Endothelial cell of umbilical vein (primary cell): ENCODE measurements around the gene RNMT. TPM values are rescaled to one million over a fixed set of nuclear protein-coding genes. Genes with fewer than 3 reads are reported as not detected.

Experiments used
- BruUV-seq: library from RNA; stranded (reverse); fragments of 400-500 nt; replicated peaks from 2 replicates; lab custom pipeline; 2021; lab: Mats Ljungman, UMichigan
- CTCF ChIA-PET: fragments of 300-600, 350-600 bp; sonication (Branson Sonifier 250); formaldehyde crosslinking; loops from one replicate; lab custom pipeline; 2021; ENCODE audit warnings: antibody characterized with exemption, inconsistent platforms; lab: Charles Lee
- POLR2A ChIA-PET: fragments of 300-600, 350-600 bp; sonication (Branson Sonifier 250); formaldehyde crosslinking; loops from one replicate; lab custom pipeline; 2021; ENCODE audit warnings: antibody characterized with exemption, inconsistent platforms; lab: Charles Lee
- DNase-seq: peaks from one replicate; pipeline ENCODE4 v3.0.0-alpha.2; 2011; ENCODE audit warnings: low read depth, low spot score
- FAIRE-seq: peaks from 2 replicates; lab custom pipeline; 2011; peaks lifted over from hg19 to GRCh38; lab: Jason Lieb, UNC
- H2AFZ ChIP-seq: 2 replicates; pipeline ENCODE4 v1.6.0; 2012; ENCODE audit warnings: low read depth, low read length, control low read depth, inconsistent platforms
- H3K27ac ChIP-seq: 2 replicates; pipeline ENCODE4 v1.5.1; 2011; ENCODE audit warnings: low read depth, mild to moderate bottlenecking, control low read depth, low read length, moderate library complexity; ENCODE audit not compliant: insufficient read depth
- H3K27me3 ChIP-seq, 2 experiments: 2 replicates each; pipeline versions ENCODE4 v1.6.0 to v1.6.1; 2011; ENCODE audit warnings: low read length in 2 of 2, mixed read lengths in 1 of 2; ENCODE audit not compliant: control insufficient read depth in 2 of 2, insufficient read depth in 2 of 2
- H3K36me3 ChIP-seq, 2 experiments: 2 replicates in 1 of 2; 3 replicates in 1 of 2; pipeline ENCODE4 v1.5.1; 2011; ENCODE audit warnings: low read length in 2 of 2, mild to moderate bottlenecking in 1 of 2, moderate library complexity in 1 of 2; ENCODE audit not compliant: control insufficient read depth in 2 of 2, insufficient read depth in 2 of 2; ENCODE audit errors: extremely low read depth in 1 of 2
- H3K4me1 ChIP-seq: 3 replicates; pipeline ENCODE4 v1.5.1; 2011; ENCODE audit warnings: mild to moderate bottlenecking, low read length; ENCODE audit not compliant: control insufficient read depth, insufficient read depth; ENCODE audit errors: extremely low read depth
- H3K4me2 ChIP-seq: 2 replicates; pipeline ENCODE4 v1.6.1; 2011; ENCODE audit warnings: low read length, control low read depth, mixed read lengths; ENCODE audit not compliant: insufficient read depth
- H3K4me3 ChIP-seq, 3 experiments: fragments of 200-600 bp in 1 of 3; sonication (generic), shearing (Covaris generic) in 1 of 3; replicated peaks in 1 of 3; 2 replicates each; pipeline ENCODE4 v1.5.1; 2011 to 2016; ENCODE audit warnings: control low read depth in 3 of 3, low read length in 3 of 3, mild to moderate bottlenecking in 2 of 3, inconsistent platforms in 1 of 3, low read depth in 1 of 3, moderate library complexity in 1 of 3; ENCODE audit not compliant: insufficient read depth in 1 of 3
- H3K79me2 ChIP-seq: 2 replicates; pipeline ENCODE4 v1.6.0; 2012; ENCODE audit warnings: low read length, inconsistent platforms; ENCODE audit not compliant: control insufficient read depth, insufficient read depth
- H3K9ac ChIP-seq: replicated peaks from 2 replicates; pipeline ENCODE3; 2011; ENCODE audit warnings: low read length, control low read depth; ENCODE audit not compliant: insufficient read depth; ENCODE audit errors: extremely low read depth
- H3K9me1 ChIP-seq: replicated peaks from 3 replicates; pipeline ENCODE4 v1.6.0; 2011; ENCODE audit warnings: mild to moderate bottlenecking, low read length; ENCODE audit not compliant: control insufficient read depth, insufficient read depth; ENCODE audit errors: extremely low read depth
- H3K9me3 ChIP-seq: replicated peaks from 2 replicates; pipeline ENCODE4 v1.5.1; 2012; ENCODE audit warnings: low read length, inconsistent platforms; ENCODE audit not compliant: control insufficient read depth, insufficient read depth
- H4K20me1 ChIP-seq: replicated peaks from 2 replicates; pipeline ENCODE3; 2011; ENCODE audit warnings: mild to moderate bottlenecking, low read length; ENCODE audit not compliant: control insufficient read depth, insufficient read depth; ENCODE audit errors: extremely low read depth
- EZH2 ChIP-seq: IDR thresholded peaks from 2 replicates; pipeline ENCODE4 v1.6.1; 2012; ENCODE audit warnings: borderline replicate concordance, low read depth, mild to moderate bottlenecking, moderate library complexity, low read length, inconsistent platforms; ENCODE audit not compliant: severe bottlenecking
- FOS ChIP-seq: IDR thresholded peaks from 2 replicates; pipeline ENCODE4 v1.6.1; 2011; ENCODE audit warnings: mild to moderate bottlenecking, low read length, moderate library complexity, borderline replicate concordance; ENCODE audit not compliant: insufficient read depth
- GATA2 ChIP-seq: IDR thresholded peaks from 2 replicates; pipeline ENCODE4 v1.7.0; 2011; ENCODE audit warnings: low read depth, mild to moderate bottlenecking, moderate library complexity, mixed read lengths, low read length; ENCODE audit not compliant: insufficient read length, insufficient read depth
- JUN ChIP-seq: IDR thresholded peaks from 2 replicates; pipeline ENCODE4 v1.6.1; 2011; ENCODE audit warnings: borderline replicate concordance, low read depth; ENCODE audit not compliant: insufficient read length, insufficient read depth
- MYC ChIP-seq: IDR thresholded peaks from one replicate; pipeline ENCODE4 v1.6.1; 2011; ENCODE audit warnings: mild to moderate bottlenecking, low read depth, low read length
- POLR2A ChIP-seq: IDR thresholded peaks from 2 replicates; pipeline ENCODE4 v1.6.1; 2012; ENCODE audit warnings: low read depth, mild to moderate bottlenecking, control low read depth, low read length
- POLR2AphosphoS5 ChIP-seq: IDR thresholded peaks from 2 replicates; pipeline ENCODE4 v1.6.1; 2012; ENCODE audit warnings: low read depth, mild to moderate bottlenecking, control low read depth, low read length, moderate library complexity; ENCODE audit not compliant: insufficient read depth
- dilution Hi-C: fragments of 300-500 bp; cut with MboI; formaldehyde crosslinking; loops from one replicate; pipeline ENCODE4 v1.15.0; 2019; ENCODE audit warnings: low sequenced_read_pairs; ENCODE audit not compliant: extremely low pct_ligation_motif_present
- intact Hi-C: fragments of 100-400 bp; cut with micrococcal nuclease; formaldehyde crosslinking; loops from one replicate; pipeline ENCODE4 v1.10.0; 2022
- polyA plus RNA-seq, 4 experiments: library from polyadenylated mRNA; depleted of rRNA in 3 of 4; stranded (reverse) in 3 of 4; unstranded in 1 of 4; fragments of >200 nt; gene quantifications; 2 replicates each; pipeline versions ENCODE4 v1.2.1 to v1.2.3, GENCODE V29; 2011 to 2012; ENCODE audit warnings: missing spikeins in 1 of 4
- total RNA-seq: library from RNA; stranded (reverse); gene quantifications from 2 replicates; pipeline ENCODE4 v1.2.3, GENCODE V29; 2021
- TF ChIP-seq, protein P1 (sequence below), 2 donors: IDR thresholded peaks; 1 replicate in 1 of 2; 2 replicates in 1 of 2; pipeline ENCODE4 v1.5.1; 2011; ENCODE audit warnings: low read length in 2 of 2, mild to moderate bottlenecking in 2 of 2, moderate library complexity in 2 of 2, control low read depth in 1 of 2, inconsistent platforms in 1 of 2, low read depth in 1 of 2; ENCODE audit not compliant: insufficient read depth in 1 of 2; ENCODE audit errors: extremely low read depth in 1 of 2
- TF ChIP-seq, protein P2 (sequence below): IDR thresholded peaks from 2 replicates; pipeline ENCODE4 v1.6.1; 2011; ENCODE audit not compliant: insufficient read depth, insufficient read length

The RNMT gene
- total and polyA plus RNA-seq, 2 donors (not counting 3 experiments of a cell fraction or from before 2014, with no cell fraction given) = 9.8 to 29.5 TPM

DNA sequence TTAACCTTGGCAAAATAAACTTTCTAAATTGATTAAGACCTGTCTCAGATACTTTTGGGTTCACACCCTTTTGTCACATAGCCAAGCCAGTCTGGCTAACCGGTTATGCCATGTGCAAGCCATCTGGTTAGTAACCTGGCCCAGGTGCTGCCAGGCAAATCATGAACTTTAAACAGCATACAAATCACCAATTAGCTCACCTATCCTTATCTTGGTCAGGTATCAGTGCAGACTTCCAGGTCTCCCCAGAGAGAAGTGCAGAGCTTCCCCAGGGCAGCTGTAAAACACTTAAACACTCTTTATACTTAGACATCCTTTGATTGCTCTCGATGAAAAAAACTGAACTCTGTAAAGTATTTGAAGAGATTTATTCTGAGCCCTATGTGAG is 82.6 kb downstream of the RNMT start:
- H3K4me2 ChIP-seq = no peak overlapping the region
- peaks cover 0 to 3% of the 10 kb centered on the region in 2 experiments for H3K27me3 ChIP-seq
- FAIRE-seq (no peak), DNase-seq (no peak)
- no peaks in the 10 kb centered on the region for H3K79me2 ChIP-seq
- H4K20me1 ChIP-seq = no peaks in the 10 kb centered on the region
- no peak for TF ChIP-seq POLR2A
- TF ChIP-seq, protein P1, sequence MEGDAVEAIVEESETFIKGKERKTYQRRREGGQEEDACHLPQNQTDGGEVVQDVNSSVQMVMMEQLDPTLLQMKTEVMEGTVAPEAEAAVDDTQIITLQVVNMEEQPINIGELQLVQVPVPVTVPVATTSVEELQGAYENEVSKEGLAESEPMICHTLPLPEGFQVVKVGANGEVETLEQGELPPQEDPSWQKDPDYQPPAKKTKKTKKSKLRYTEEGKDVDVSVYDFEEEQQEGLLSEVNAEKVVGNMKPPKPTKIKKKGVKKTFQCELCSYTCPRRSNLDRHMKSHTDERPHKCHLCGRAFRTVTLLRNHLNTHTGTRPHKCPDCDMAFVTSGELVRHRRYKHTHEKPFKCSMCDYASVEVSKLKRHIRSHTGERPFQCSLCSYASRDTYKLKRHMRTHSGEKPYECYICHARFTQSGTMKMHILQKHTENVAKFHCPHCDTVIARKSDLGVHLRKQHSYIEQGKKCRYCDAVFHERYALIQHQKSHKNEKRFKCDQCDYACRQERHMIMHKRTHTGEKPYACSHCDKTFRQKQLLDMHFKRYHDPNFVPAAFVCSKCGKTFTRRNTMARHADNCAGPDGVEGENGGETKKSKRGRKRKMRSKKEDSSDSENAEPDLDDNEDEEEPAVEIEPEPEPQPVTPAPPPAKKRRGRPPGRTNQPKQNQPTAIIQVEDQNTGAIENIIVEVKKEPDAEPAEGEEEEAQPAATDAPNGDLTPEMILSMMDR (IDR thresholded peaks at IDR 0.05; ENCODE audit: extremely low read depth in 1 of 2, insufficient read depth in 1 of 2, low read depth in 1 of 2, low read length in 2 of 2) = no peak
- TF ChIP-seq, protein P2, sequence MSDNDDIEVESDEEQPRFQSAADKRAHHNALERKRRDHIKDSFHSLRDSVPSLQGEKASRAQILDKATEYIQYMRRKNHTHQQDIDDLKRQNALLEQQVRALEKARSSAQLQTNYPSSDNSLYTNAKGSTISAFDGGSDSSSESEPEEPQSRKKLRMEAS = no peak
- no peak for TF ChIP-seq MYC
- TF ChIP-seq EZH2 = no peak
- no peak for TF ChIP-seq FOS
- TF ChIP-seq GATA2 = no peak
- TF ChIP-seq JUN = no peak
- no peak for TF ChIP-seq POLR2AphosphoS5
- no peaks in the 10 kb centered on the region for H3K9me1 ChIP-seq
- CTCF ChIA-PET = no interaction called here
- H2AFZ ChIP-seq = no peak overlapping the region
- POLR2A ChIA-PET = no interaction called here
- H3K36me3 ChIP-seq = no peaks in the 10 kb centered on the region
- intact Hi-C loops (loop anchor here (10.0 kb wide), 1 partner anchor 344 kb away; no protein-coding TSS in a partner anchor), dilution Hi-C loops (no loop called here)
- no peak overlapping the region for H3K27ac ChIP-seq
- no peak overlapping the region for H3K9ac ChIP-seq
- no peaks in the 10 kb centered on the region for H3K4me1 ChIP-seq
- H3K9me3 ChIP-seq = no peaks in the 10 kb centered on the region
- no TSS peak for BruUV-seq
- no peak overlapping the region for H3K4me3 ChIP-seq
